ENCODE data around the gene CDKL4. TPM values are rescaled to one million over a fixed set of nuclear protein-coding genes. Genes with fewer than 3 reads are reported as not detected.
A peak's percentile ranks its signal among the peaks of the same experiment; 100 is the strongest.

Gene CDKL4
- polyA plus RNA-seq, 3 donors, result not detected

DNA sequence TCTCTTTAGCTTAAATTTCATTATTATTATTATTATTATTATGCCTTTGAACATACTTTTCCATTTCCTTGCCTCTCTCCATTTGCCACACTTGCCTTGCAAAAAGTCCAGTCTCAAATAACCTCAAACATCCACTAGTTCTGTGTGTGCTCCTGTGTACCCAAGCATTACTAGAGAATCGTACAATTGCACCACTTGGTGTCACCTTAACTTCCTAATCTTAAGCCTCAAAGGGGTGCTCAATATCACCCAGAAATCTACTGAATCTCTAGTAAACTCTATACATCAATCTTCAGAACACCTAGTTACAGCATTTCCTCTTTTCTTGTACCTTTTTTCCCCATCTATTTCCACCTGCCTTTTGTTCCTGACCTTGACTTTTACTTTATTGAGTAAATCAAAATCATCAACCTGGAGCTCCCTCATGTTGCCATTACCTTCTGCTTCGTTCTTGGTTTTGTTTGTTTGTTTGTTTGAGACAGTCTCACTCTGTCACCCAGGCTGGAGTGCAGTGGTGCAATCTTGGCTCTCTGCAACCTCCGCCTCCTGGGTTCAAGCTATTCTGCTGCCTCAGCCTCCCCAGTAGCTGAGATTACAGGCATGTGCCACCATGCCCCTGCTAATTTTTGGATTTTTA, 110.4 kb downstream of the CDKL4 start:
- Mint-ChIP-seq H3K4me3 (no peak overlapping the region), H3K4me1 (peaks cover 29% of the 10 kb centered on the region), H3K27ac (peak overlapping the region in 1 of 7 donors; percentile 33), H3K9me3 (no peaks in the 10 kb centered on the region), H3K36me3 (no peaks in the 10 kb centered on the region), H3K27me3 (ENCODE audit: low read depth in 3 of 3) (peaks cover 0 to 1% (median 0%) of the 10 kb centered on the region in 3 donors)
- intact Hi-C loops (cut with micrococcal nuclease), result no loop called here
- no peak for DNase-seq
- H4K20me1 ChIP-seq (ENCODE audit: insufficient read depth, low read length), result no peaks in the 10 kb centered on the region
- H3K9me3 ChIP-seq (replicated peaks in 1 of 2; ENCODE audit: control insufficient read depth in 1 of 2, insufficient read depth in 1 of 2, low read length in 2 of 2), result no peaks in the 10 kb centered on the region
- no peaks in the 10 kb centered on the region for H3K36me3 ChIP-seq (replicated peaks in 1 of 2; ENCODE audit: control insufficient read depth in 1 of 2, insufficient read depth in 2 of 2, low read length in 2 of 2)
- H3K9ac ChIP-seq (ENCODE audit: insufficient read depth, low read length, poor library complexity, severe bottlenecking), result no peak overlapping the region
- no peaks in the 10 kb centered on the region for H3K27me3 ChIP-seq (ENCODE audit: control insufficient read depth in 2 of 2, insufficient read depth in 2 of 2, low read length in 2 of 2)
- no peak overlapping the region for H2AFZ ChIP-seq (ENCODE audit: insufficient read depth, low read depth, low read length, poor library complexity, severe bottlenecking)
- no peak overlapping the region for H3K4me2 ChIP-seq (replicated peaks; ENCODE audit: extremely low read depth, low read length, poor library complexity, severe bottlenecking)
- no peak overlapping the region for H3K4me3 ChIP-seq (replicated peaks in 1 of 3; ENCODE audit: low read depth in 2 of 3, low read length in 3 of 3)
- peaks cover 15 to 18% of the 10 kb centered on the region in 2 donors for H3K4me1 ChIP-seq (ENCODE audit: control insufficient read depth in 1 of 2, insufficient read depth in 2 of 2, low read length in 2 of 2)
- H3K79me2 ChIP-seq (ENCODE audit: insufficient read depth, low read length), result no peaks in the 10 kb centered on the region
- WGBS (ENCODE audit: insufficient coverage), result 61% methylated on average over 2 of the region's 3 CpGs
- TF ChIP-seq CTCF (IDR thresholded peaks at IDR 0.05), result no peak
- H3K27ac ChIP-seq (ENCODE audit: low read depth in 1 of 2, low read length in 2 of 2), result no peak overlapping the region

DNA sequence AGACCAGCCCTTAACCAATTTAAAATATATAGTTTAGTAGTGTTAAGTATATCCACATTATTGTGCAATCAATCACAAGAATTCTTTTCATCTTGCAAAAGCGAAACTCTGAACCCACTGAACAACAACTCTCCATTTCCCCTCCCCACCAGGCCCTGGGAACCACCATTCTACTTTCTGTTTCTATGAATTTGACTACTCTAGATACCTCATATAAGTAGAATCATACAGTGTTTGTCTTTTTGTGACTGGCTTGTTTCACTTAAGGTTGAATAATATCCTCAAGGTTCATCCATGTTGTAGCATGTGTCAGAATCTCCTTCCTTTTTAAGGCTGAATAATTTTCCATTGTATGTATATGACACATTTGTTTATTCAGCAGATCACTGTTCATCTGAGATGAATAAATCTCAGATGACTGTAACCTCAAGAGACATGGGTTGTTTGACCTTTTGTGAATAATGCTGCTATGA, 114.8 kb downstream of the CDKL4 start:
- peak; percentile 66 to 81 (median 74) for DNase-seq
- Mint-ChIP-seq H3K9me3 (peaks cover 0 to 3% (median 0%) of the 10 kb centered on the region in 7 donors), H3K4me3 (peak overlapping the region in 1 of 2 donors; percentile 39), H3K36me3 (no peaks in the 10 kb centered on the region), H3K4me1 (peaks cover 48% of the 10 kb centered on the region), H3K27me3 (ENCODE audit: low read depth in 3 of 3) (no peaks in the 10 kb centered on the region), H3K27ac (peak overlapping the region; percentile 82 to 97 (median 94))
- TF ChIP-seq CTCF (IDR thresholded peaks at IDR 0.05), result no peak
- Histone ChIP-seq H3K27ac (ENCODE audit: low read depth in 1 of 2, low read length in 2 of 2) (peak overlapping the region; percentile 61 to 77), H3K27me3 (ENCODE audit: control insufficient read depth in 2 of 2, insufficient read depth in 2 of 2, low read length in 2 of 2) (no peaks in the 10 kb centered on the region), H3K4me3 (replicated peaks in 1 of 3; ENCODE audit: low read depth in 2 of 3, low read length in 3 of 3) (peak overlapping the region in 1 of 3 experiments; percentile 54), H3K9ac (ENCODE audit: insufficient read depth, low read length, poor library complexity, severe bottlenecking) (no peak overlapping the region), H3K36me3 (replicated peaks in 1 of 2; ENCODE audit: control insufficient read depth in 1 of 2, insufficient read depth in 2 of 2, low read length in 2 of 2) (no peaks in the 10 kb centered on the region), H3K4me1 (ENCODE audit: control insufficient read depth in 1 of 2, insufficient read depth in 2 of 2, low read length in 2 of 2) (peaks cover 38 to 48% of the 10 kb centered on the region in 2 donors), H3K79me2 (ENCODE audit: insufficient read depth, low read length) (peaks cover 4% of the 10 kb centered on the region), H2AFZ (ENCODE audit: insufficient read depth, low read depth, low read length, poor library complexity, severe bottlenecking) (peak overlapping the region; percentile 40), H3K9me3 (replicated peaks in 1 of 2; ENCODE audit: control insufficient read depth in 1 of 2, insufficient read depth in 1 of 2, low read length in 2 of 2) (no peaks in the 10 kb centered on the region), H4K20me1 (ENCODE audit: insufficient read depth, low read length) (no peaks in the 10 kb centered on the region), H3K4me2 (replicated peaks; ENCODE audit: extremely low read depth, low read length, poor library complexity, severe bottlenecking) (peak overlapping the region; percentile 53)
- intact Hi-C loops (cut with micrococcal nuclease), result loop anchor here in 1 of 2 donors (10.0 kb wide), 1 partner anchor 366 kb away; no protein-coding TSS in a partner anchor
- no CpG with 5 or more reads among the region's 1 CpG for WGBS (ENCODE audit: insufficient coverage)

Measured in CD14-positive monocyte (primary cell).